PC-3 (cell line): ENCODE measurements around the gene TWNK. TPM values are rescaled to one million over a fixed set of nuclear protein-coding genes. Genes with fewer than 3 reads are reported as not detected.

Experiments used
- ATAC-seq: fragments of 200-7000 bp; cut with Tn5 transposase; 2 replicates; pipeline ENCODE4 v1.9.1; 2020; ENCODE audit warnings: mild to moderate bottlenecking, moderate library complexity
- BruUV-seq: library from RNA; stranded (reverse); fragments of 400-500 nt; replicated peaks from 2 replicates; lab custom pipeline; 2021; lab: Mats Ljungman, UMichigan
- CTCF ChIA-PET: fragments of 300-600 bp; sonication (Branson Sonifier 250); formaldehyde crosslinking; loops from one replicate; lab custom pipeline; 2022; ENCODE audit warnings: antibody characterized with exemption; lab: Charles Lee
- POLR2A ChIA-PET: fragments of 300-600 bp; sonication (Branson Sonifier 250); formaldehyde crosslinking; loops from one replicate; lab custom pipeline; 2022; ENCODE audit warnings: antibody characterized with exemption; ENCODE audit not compliant: unreplicated experiment; lab: Charles Lee
- DNase-seq: peaks from one replicate; pipeline ENCODE4 v3.0.0-alpha.2; 2015
- H2AFZ ChIP-seq: fragments of 300-600 bp; sonication (generic); 2 replicates; pipeline ENCODE4 v1.6.0; 2016; ENCODE audit warnings: antibody characterized with exemption, low read length
- H3F3A ChIP-seq: fragments of 300-600 bp; sonication (generic); one replicate; pipeline ENCODE4 v1.6.0; 2017; ENCODE audit warnings: antibody characterized with exemption, low read length, control low read depth, mild to moderate bottlenecking; ENCODE audit not compliant: unreplicated experiment
- H3K27ac ChIP-seq: fragments of 300-600 bp; sonication (generic); 2 replicates; pipeline ENCODE4 v1.5.1; 2016; ENCODE audit warnings: mild to moderate bottlenecking, low read length
- H3K27me3 ChIP-seq: fragments of 300-600 bp; sonication (generic); 2 replicates; pipeline ENCODE4 v1.6.1; 2016; ENCODE audit warnings: low read length, mixed read lengths
- H3K36me3 ChIP-seq: fragments of 300-600 bp; sonication (generic); 2 replicates; pipeline ENCODE4 v1.6.1; 2016; ENCODE audit warnings: low read depth, mixed run types, low read length, mixed read lengths
- H3K4me1 ChIP-seq: fragments of 300-600 bp; sonication (generic); 2 replicates; pipeline ENCODE4 v1.5.1; 2016; ENCODE audit warnings: low read length; ENCODE audit not compliant: insufficient read depth
- H3K4me2 ChIP-seq: fragments of 300-600 bp; sonication (generic); 2 replicates; pipeline ENCODE4 v1.6.0; 2016; ENCODE audit warnings: low read length
- H3K4me3 ChIP-seq: fragments of 300-600 bp; sonication (generic); 2 replicates; pipeline ENCODE4 v1.5.1; 2016; ENCODE audit warnings: mild to moderate bottlenecking, low read length, mixed read lengths
- H3K79me2 ChIP-seq: fragments of 300-600 bp; sonication (generic); 2 replicates; pipeline ENCODE4 v1.6.1; 2017; ENCODE audit warnings: low read length, mixed read lengths
- H3K9ac ChIP-seq: fragments of 300-600 bp; sonication (generic); 2 replicates; pipeline ENCODE4 v1.6.0; 2016; ENCODE audit warnings: mild to moderate bottlenecking, low read length
- H3K9me2 ChIP-seq: fragments of 300-600 bp; sonication (generic); replicated peaks from 2 replicates; pipeline ENCODE4 v1.6.1; 2016; ENCODE audit warnings: mixed run types, low read length, mixed read lengths
- H3K9me3 ChIP-seq: fragments of 300-600 bp; sonication (generic); 2 replicates; pipeline ENCODE4 v1.6.1; 2016; ENCODE audit warnings: low read length, mixed read lengths
- H4K20me1 ChIP-seq: fragments of 300-600 bp; sonication (generic); 2 replicates; pipeline ENCODE4 v1.6.1; 2016; ENCODE audit warnings: low read length, mixed read lengths
- CTCF ChIP-seq: fragments of 300-600 bp; sonication (generic); conservative IDR thresholded peaks from 2 replicates; pipeline ENCODE4 v1.5.1; 2017; ENCODE audit warnings: antibody characterized with exemption, low read depth, mild to moderate bottlenecking, low read length
- EZH2 ChIP-seq: fragments of 300-600 bp; sonication (generic); IDR thresholded peaks from one replicate; pipeline ENCODE4 v1.6.1; 2017; ENCODE audit warnings: antibody characterized with exemption, mild to moderate bottlenecking, low read length; ENCODE audit not compliant: unreplicated experiment
- EZH2phosphoT487 ChIP-seq: fragments of 300-600 bp; sonication (generic); IDR thresholded peaks from 2 replicates; pipeline ENCODE4 v1.6.1; 2018; ENCODE audit warnings: mild to moderate bottlenecking, antibody characterized with exemption, low read length, borderline replicate concordance
- intact Hi-C: fragments of 100-400 bp; cut with micrococcal nuclease; formaldehyde crosslinking; loops from 2 replicates; pipeline ENCODE4 v1.9.0; 2023
- total RNA-seq: library from RNA; depleted of rRNA; stranded (reverse); fragments of >200 nt; gene quantifications from 2 replicates; pipeline ENCODE4 v1.2.3, GENCODE V29; 2014

TWNK gene
- total RNA-seq, 1 experiment from 2014 or later: 7.5 TPM

DNA sequence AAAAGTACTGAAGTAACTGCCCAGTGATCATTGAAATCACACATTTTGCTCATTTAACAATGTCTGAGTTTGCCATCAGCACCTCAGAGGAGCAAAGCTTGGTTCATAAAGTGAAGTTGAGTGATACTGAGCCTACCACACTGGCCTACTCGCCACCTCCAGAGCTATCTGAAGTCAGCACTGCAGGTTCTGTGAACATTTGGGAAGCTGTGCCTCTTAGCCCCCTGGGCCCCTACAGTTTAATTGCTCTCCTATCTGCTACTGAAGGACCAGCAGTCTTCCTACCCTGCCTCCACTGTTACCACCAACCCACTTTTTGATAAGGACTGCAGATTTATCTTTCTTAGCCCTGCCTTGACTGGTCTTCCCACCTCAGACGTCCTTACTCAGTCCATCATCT is 20.0 kb upstream of the TWNK start:
- Histone ChIP-seq H3K4me3 (no peak overlapping the region), H3K79me2 (no peaks in the 10 kb centered on the region), H3K9me2 (no peaks in the 10 kb centered on the region), H3K27me3 (no peaks in the 10 kb centered on the region), H4K20me1 (no peaks in the 10 kb centered on the region), H2AFZ (no peak overlapping the region), H3F3A (no peaks in the 10 kb centered on the region), H3K4me2 (no peak overlapping the region), H3K9ac (no peak overlapping the region), H3K4me1 (peaks cover 6% of the 10 kb centered on the region; the same call in 1 of the 2 replicates), H3K36me3 (no peaks in the 10 kb centered on the region; the same call in none of the 2 replicates), H3K9me3 (no peaks in the 10 kb centered on the region), H3K27ac (no peak overlapping the region)
- POLR2A ChIA-PET: no interaction called here
- no peak for TF ChIP-seq EZH2phosphoT487
- no peak for TF ChIP-seq EZH2
- TF ChIP-seq CTCF: no peak
- ATAC-seq (no peak), DNase-seq (no peak)
- intact Hi-C loops: no loop called here
- no TSS peak for BruUV-seq
- CTCF ChIA-PET: no interaction called here

DNA sequence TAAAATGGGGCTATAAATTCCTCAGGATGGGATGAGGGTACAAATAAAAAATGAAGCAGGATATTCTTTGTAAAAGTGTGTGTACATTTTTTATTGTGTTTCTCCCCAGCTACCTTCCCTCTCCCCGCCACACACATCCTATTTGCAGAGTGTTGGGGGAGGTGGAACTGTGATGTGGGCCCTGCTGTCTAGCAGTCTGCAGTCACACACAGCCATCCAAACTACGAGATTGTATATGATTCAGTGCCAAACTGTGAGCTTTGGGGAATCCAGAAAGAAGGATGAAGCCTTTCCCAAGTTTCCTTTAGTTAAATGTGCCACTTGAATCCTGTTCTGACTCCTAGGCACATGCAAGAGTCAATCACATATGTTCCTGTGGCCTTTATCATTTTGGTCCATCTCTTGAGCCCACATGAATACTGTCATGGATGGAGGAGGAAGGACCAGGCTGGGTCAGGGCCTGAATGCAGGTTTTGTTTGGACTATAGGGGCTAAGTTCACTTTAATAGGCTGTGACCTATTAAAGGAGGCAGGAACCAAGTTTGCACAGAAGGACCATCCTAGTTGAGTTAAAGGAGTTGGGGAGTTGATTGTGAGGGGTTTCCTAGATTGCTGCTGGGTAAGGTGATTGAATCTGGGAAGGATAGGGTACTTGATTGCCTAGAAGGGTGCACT is 19.1 kb upstream of the TWNK start:
- Histone ChIP-seq H3K27me3 (no peaks in the 10 kb centered on the region), H2AFZ (no peak overlapping the region), H3K9me3 (no peaks in the 10 kb centered on the region), H3K79me2 (no peaks in the 10 kb centered on the region), H3K36me3 (no peaks in the 10 kb centered on the region; the same call in none of the 2 replicates), H3K4me1 (peaks cover 6% of the 10 kb centered on the region; the same call in 1 of the 2 replicates), H3K9me2 (no peaks in the 10 kb centered on the region), H3K4me2 (peak overlapping the region; percentile 99), H4K20me1 (no peaks in the 10 kb centered on the region), H3K4me3 (peak overlapping the region; percentile 77; the same call in 1 of the 2 replicates), H3K27ac (no peak overlapping the region), H3K9ac (no peak overlapping the region), H3F3A (no peaks in the 10 kb centered on the region)
- DNase-seq: no peak
- no peak for TF ChIP-seq CTCF
- TF ChIP-seq EZH2phosphoT487: no peak
- no peak for TF ChIP-seq EZH2
- intact Hi-C loops: no loop called here
- POLR2A ChIA-PET: no interaction called here
- no peak for ATAC-seq
- CTCF ChIA-PET: no interaction called here
- no TSS peak for BruUV-seq

GRCh38 chr10:100968863-100969186 is 18.5 kb upstream of the TWNK start:
- Histone ChIP-seq H3K4me3 (peak overlapping the region; percentile 77), H3K9me3 (no peaks in the 10 kb centered on the region), H3K4me2 (peak overlapping the region; percentile 99), H3K27ac (no peak overlapping the region), H3K27me3 (no peaks in the 10 kb centered on the region), H3K9me2 (no peaks in the 10 kb centered on the region), H4K20me1 (no peaks in the 10 kb centered on the region), H3K79me2 (no peaks in the 10 kb centered on the region), H3K4me1 (peaks cover 6% of the 10 kb centered on the region; the same call in 1 of the 2 replicates), H3F3A (no peaks in the 10 kb centered on the region), H3K9ac (peak overlapping the region; percentile 34), H2AFZ (peak overlapping the region; percentile 85), H3K36me3 (no peaks in the 10 kb centered on the region; the same call in 1 of the 2 replicates)
- CTCF ChIA-PET: no interaction called here
- ATAC-seq: peak; percentile 48
- BruUV-seq: no TSS peak
- POLR2A ChIA-PET: no interaction called here
- TF ChIP-seq EZH2phosphoT487 (no peak), EZH2 (no peak), CTCF (no peak)
- no peak for DNase-seq
- intact Hi-C loops: no loop called here
